ENCODE results near the gene HOXA7. TPM values are rescaled to one million over a fixed set of nuclear protein-coding genes. Genes with fewer than 3 reads are reported as not detected.

Gene HOXA7
- total RNA-seq, 2 experiments from 2014 or later = not detected

DNA sequence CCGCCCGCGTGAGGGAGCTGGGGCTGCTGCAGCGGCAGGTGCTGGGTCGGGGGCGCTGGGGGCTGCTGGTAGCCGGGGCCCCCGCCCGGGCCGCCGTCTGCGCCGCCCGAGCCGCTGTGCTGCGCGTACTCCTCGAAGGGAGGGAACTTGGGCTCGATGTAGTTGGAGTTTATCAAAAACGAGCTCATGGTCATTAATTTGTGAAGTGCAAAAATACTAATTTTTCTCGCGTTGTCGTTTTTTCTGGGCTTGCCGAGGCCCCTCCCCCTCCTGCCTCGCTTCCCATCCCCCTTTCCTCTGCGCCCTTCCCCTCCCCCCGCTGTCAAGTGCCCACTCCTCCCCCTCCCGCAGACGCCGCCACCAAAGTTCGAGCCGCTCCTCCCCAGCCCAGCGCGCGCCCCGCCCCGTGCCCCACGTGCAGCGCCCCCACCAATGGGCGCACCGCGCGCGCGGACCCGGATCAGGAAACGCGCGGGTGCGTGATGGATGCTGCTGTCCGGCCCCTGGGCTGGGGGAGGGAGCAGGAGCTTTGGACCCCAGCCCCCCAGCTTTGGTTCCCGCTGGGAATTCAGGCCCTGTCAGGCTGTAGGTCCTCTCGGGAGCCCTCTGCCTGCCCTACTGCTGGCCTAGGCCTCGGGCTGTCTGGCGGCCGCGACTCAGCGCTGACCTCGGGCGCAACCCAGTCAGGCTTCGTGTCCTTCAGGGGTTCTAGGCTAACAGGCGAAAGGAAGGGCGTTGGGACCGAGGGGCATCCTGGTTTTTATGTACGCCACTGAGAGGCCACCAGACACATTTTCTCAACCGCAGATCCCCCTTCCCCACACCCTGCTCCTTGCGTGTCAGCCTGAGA lies 25.7 kb downstream of the HOXA7 start, which contains the start of gene HOXA4:
TSS of gene HOXA4 (minus strand) at position 218 of the 850 bp plus-strand sequence. CDS start at position 194, 24 bp downstream.
- Mint-ChIP-seq H3K27me3 (peaks cover 72% of the 10 kb centered on the region), H3K36me3 (ENCODE audit: low read depth) (no peaks in the 10 kb centered on the region), H3K27ac (no peak within 1 kb of the TSS), H3K4me1 (peaks cover 20% of the 10 kb centered on the region), H3K4me3 (peak within 1 kb of the TSS; percentile 43), H3K9me3 (peaks cover 2% of the 10 kb centered on the region)
- DNase-seq = peak; percentile 63
- POLR2A ChIA-PET = no interaction called here
- CTCF ChIA-PET = interaction anchor here (0.8 to 1.5 kb wide), 2 partner anchors 11 to 15 kb away, joined by 3 to 5 read pairs; no protein-coding TSS in a partner anchor

DNA sequence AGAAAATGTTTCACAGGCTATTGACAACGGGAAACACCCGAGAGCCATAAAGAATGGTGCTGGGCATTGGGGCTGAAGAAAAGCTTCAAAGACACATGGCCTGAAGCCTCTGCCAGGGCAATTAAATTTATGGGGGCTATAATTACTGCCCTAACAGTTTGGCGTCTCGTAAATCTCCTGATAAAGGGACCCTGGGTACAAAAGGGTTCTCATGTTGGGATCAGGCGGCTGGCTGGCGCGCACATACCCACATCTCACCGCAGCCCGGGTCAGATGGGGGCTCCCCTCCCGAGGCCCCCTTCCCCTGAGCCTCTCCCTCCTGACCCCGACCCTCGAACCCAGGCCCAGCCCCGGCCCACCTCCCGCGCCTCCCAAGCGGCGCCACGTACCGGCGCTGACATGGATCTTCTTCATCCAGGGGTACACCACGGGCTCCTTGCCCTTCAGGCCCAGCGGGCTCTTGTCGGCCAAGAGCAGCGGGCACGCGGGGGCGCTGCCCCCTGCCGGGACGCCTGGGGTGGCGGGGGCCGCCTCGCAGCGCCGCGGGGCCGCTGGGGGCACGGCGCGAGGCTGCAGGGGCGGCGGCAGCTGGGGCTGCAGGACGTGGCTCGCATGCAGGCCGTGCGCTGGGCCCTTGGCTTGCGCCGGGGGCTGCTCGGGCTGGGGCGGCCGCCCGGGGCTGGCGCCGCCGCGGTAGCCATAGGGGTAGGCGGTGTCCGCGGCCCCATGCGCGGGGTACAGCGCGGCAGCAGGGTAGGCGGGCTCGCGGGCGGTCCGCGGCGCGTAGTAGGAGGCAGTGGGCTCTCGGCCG lies 26.5 kb downstream of the HOXA7 start:
- Mint-ChIP-seq H3K36me3 (ENCODE audit: low read depth) (no peaks in the 10 kb centered on the region), H3K4me3 (peak overlapping the region; percentile 6), H3K27ac (no peak overlapping the region), H3K27me3 (peaks cover 66% of the 10 kb centered on the region), H3K9me3 (peaks cover 2% of the 10 kb centered on the region), H3K4me1 (peaks cover 12% of the 10 kb centered on the region)
- DNase-seq = no peak
- ChIA-PET CTCF (no interaction called here), POLR2A (no interaction called here)

DNA sequence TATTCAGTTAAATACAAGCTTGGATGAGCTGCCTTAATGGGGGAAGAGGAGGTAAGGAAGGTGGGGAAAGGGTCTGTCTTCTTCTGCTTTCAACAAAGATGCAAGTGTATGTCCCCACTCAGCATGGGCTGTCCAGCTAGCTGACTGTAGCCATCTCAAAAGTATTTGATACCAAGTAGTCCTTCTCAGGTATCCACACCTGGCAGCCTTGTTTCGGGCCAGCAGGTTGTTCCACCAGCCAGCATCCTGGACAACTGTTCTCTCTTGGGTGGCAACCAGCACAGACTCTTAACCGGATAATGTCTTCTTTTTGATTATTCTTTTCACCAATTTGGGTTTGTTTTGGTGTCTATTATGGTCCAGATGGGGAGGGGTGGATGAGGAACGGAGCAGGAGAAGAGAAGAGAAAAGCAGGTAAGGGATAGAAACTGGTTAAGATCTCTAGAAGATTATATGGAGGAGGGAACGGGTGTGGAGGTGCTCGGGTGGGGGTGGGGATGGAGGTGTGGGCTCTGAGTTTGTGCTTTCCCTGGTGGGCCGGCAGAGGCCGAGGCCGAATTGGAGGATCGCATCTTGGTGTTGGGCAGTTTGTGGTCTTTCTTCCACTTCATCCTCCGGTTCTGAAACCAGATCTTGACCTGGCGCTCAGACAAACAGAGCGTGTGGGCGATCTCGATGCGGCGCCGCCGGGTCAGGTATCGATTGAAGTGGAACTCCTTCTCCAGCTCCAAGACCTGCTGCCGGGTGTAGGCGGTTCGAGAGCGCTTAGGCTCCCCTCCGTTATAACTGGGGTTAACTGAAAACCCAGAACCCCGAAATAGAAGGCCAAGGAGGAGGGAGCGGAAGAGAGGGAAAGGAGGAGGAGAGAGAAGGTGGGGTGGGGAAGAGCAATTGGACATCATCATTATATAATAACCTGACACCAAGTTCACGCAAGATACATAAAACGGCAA lies 27.4 kb downstream of the HOXA7 start:
- H3K4me1 Mint-ChIP-seq = peaks cover 3% of the 10 kb centered on the region
- ChIA-PET POLR2A (no interaction called here), CTCF (no interaction called here)
- H3K27me3 Mint-ChIP-seq = peaks cover 57% of the 10 kb centered on the region
- DNase-seq = no peak
- no peaks in the 10 kb centered on the region for H3K36me3 Mint-ChIP-seq (ENCODE audit: low read depth)
- peaks cover 2% of the 10 kb centered on the region for H3K9me3 Mint-ChIP-seq
- no peak overlapping the region for H3K27ac Mint-ChIP-seq
- peak overlapping the region; percentile 6 for H3K4me3 Mint-ChIP-seq

DNA sequence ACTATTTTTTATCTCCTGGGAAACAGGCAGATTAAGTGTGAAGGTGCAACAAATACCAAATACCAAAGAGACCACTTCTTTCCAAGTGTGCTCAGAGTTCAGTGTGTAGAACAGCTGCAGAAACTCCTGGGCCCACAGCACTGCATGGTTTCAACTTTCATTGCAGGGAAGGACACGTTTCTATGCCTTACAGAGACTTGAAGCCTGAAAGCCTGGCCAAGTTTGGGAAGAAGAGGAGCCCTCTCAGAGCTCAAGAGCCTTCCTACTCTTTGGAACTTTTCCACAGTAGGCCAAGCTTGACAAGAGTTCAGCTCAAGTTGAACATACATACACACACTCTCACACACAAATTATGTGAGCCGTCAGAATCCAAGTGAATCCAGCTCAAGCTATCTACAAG lies 28.4 kb downstream of the HOXA7 start:
- ChIA-PET CTCF (interaction anchor here (0.6 kb wide), 1 partner anchor 170 kb away, joined by 3 read pairs; no protein-coding TSS in a partner anchor), POLR2A (no interaction called here)
- peaks cover 2% of the 10 kb centered on the region for H3K9me3 Mint-ChIP-seq
- H3K4me3 Mint-ChIP-seq = no peak overlapping the region
- H3K4me1 Mint-ChIP-seq = no peaks in the 10 kb centered on the region
- no peak overlapping the region for H3K27ac Mint-ChIP-seq
- DNase-seq = no peak
- H3K27me3 Mint-ChIP-seq = peaks cover 47% of the 10 kb centered on the region
- no peaks in the 10 kb centered on the region for H3K36me3 Mint-ChIP-seq (ENCODE audit: low read depth)

DNA sequence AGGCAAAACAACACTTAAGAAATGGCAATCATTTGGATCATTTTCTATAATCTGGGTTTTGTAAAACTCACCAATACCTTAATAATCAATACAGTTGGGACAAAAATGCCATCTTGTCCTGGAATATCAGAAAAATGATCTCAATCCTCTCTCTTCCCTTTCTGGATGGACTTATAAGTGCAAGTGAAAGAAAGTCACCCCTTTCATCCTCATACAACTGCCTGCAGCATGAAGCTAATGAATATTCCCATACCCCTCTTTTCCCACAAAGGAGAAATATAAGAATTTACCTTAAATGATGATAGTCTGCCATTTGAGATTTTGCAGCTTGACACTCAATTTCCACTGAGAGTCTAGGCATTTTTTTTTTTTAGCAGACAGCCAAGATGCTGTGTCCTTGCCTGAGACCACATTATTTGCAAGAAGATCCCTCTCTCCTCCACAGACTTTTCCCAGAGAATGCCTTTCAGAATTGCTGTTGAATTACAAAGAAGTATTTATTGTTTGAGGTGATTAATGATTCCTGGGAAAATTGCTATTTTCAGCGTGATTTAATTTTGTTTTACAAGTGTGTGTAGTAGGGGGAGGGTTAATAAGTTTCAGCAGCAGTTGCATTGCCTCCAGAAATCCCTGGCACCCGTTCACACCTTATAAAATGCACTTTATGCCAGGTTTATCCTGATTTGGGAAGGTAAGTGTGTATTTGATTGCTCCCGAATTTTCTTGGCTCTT lies 29.7 kb downstream of the HOXA7 start:
- POLR2A ChIA-PET = no interaction called here
- CTCF ChIA-PET = interaction anchor here (0.6 kb wide), 2 partner anchors 24 to 403 kb away, joined by 3 read pairs; no protein-coding TSS in a partner anchor
- H3K9me3 Mint-ChIP-seq = peaks cover 2% of the 10 kb centered on the region

DNA sequence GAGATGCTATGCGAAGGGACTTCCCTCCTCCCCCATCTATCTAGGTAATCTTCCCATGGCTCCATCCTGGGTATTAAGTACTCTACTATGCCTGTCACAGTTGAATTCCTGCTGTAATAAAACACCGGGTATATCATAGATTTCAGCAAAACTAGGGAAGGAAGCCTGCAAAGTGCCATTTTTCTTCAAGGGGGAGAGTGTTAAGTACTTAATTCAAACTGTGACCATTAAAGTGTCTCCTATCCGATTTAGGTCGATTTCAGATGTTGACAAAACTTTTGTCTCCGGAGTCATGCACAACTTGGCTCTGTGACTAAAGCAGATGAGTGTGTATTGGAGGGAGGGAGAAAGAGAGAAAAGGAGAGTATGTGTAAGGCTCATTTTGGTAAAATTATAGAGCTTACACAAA lies 30.5 kb downstream of the HOXA7 start:
- Mint-ChIP-seq H3K4me1 (no peaks in the 10 kb centered on the region), H3K4me3 (no peak overlapping the region), H3K27me3 (peaks cover 37% of the 10 kb centered on the region), H3K36me3 (ENCODE audit: low read depth) (no peaks in the 10 kb centered on the region), H3K27ac (no peak overlapping the region), H3K9me3 (no peaks in the 10 kb centered on the region)
- no peak for DNase-seq
- POLR2A ChIA-PET = no interaction called here
- CTCF ChIA-PET = interaction anchor here (0.6 kb wide), 1 partner anchor 402 kb away, joined by 3 read pairs; no protein-coding TSS in a partner anchor

More for the DNA sequence above, 29.7 kb downstream of the HOXA7 start:
- peaks cover 41% of the 10 kb centered on the region for H3K27me3 Mint-ChIP-seq
- H3K4me3 Mint-ChIP-seq = no peak overlapping the region
- DNase-seq = no peak
- no peak overlapping the region for H3K27ac Mint-ChIP-seq
- H3K36me3 Mint-ChIP-seq (ENCODE audit: low read depth) = no peaks in the 10 kb centered on the region
- H3K4me1 Mint-ChIP-seq = no peaks in the 10 kb centered on the region

DNA sequence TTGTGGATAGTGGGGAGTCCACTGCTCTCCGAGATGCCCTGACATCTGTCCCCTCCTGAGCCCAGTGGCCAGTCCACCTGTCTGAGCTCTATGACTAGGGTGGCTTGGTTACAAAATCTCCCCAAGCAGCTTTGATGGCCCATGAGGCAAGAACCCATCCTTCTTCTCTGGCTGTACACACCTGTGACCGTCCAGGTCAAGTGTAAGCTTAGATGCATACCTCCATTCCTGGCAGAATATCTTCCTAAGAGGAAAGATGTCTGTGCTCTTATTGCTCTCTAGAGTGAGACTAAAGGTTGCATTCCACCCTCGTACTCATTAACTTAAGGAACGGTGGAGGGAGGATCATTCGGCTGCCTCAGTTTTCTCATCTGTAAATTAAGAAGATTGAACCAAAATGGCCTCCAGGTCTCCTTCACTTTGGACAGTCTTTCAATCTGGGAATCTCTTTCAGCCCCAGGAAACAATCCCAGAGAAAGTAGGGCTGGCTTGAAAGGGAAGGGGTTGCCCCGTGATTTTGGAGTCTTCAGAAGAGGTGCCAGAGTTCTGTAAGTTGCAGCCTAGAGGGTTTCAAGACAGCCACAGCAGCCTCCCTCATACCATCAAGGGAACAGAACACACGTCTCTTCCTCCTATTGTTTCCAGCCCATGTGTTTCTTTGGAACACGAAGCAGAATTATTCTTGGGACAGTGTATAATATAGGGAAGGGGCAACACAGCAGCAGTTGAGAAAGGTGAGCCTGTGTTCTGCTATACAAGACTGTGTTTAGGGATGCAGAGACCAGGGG lies 31.4 kb downstream of the HOXA7 start:
- CTCF ChIA-PET = interaction anchor here (0.6 to 0.7 kb wide), 2 partner anchors 10 to 835 kb away, joined by 3 read pairs; no protein-coding TSS in a partner anchor

DNA sequence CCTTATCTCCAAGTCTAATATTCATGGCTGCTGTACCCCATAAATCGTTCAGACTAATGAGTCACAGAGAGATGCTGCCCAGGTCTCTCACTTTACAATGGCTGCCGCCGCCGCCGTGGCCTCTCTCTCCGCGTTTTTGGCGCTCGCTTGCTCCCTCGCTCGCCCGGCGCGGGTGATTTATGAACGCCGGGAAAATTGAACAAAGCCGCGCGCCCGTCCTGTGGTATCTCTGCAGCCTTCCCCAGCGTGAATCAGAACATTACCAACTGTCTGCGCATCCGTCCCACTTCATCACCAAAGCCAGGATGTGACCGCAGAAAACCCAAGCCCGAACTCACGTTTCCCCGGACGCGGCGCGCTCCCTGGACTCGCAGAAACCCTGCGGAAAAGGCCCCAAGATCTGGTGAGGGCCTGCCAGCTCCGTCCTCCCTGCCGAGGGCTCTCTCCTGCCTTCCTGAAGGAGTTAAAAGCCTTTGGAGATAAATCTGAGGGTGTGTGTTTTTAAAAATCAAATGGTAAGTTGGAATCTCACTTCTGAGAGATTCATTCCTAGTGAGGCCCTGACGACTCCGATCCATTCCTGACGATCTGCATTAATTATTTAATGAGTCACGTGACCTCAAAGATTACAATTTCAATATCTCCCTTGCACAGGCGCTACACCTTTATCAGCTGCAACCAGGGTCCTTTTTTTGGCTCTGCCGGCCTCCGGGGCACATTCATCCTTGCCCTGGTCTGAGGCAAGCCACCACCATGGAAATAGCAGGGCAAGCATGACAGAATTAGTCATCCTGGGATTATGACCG lies 32.2 kb downstream of the HOXA7 start:
- no peaks in the 10 kb centered on the region for H3K9me3 Mint-ChIP-seq
- H3K27ac Mint-ChIP-seq = no peak overlapping the region
- no peak overlapping the region for H3K4me3 Mint-ChIP-seq
- H3K36me3 Mint-ChIP-seq (ENCODE audit: low read depth) = no peaks in the 10 kb centered on the region
- ChIA-PET POLR2A (no interaction called here), CTCF (interaction anchor here (0.6 to 0.7 kb wide), 2 partner anchors 9 to 834 kb away, joined by 3 read pairs; no protein-coding TSS in a partner anchor)
- no peaks in the 10 kb centered on the region for H3K4me1 Mint-ChIP-seq
- no peak for DNase-seq
- peaks cover 34% of the 10 kb centered on the region for H3K27me3 Mint-ChIP-seq

More for the DNA sequence above, 31.4 kb downstream of the HOXA7 start:
- no peaks in the 10 kb centered on the region for H3K9me3 Mint-ChIP-seq
- no peak for DNase-seq
- no peak overlapping the region for H3K4me3 Mint-ChIP-seq
- H3K36me3 Mint-ChIP-seq (ENCODE audit: low read depth) = no peaks in the 10 kb centered on the region
- H3K27ac Mint-ChIP-seq = no peak overlapping the region
- POLR2A ChIA-PET = no interaction called here
- peaks cover 37% of the 10 kb centered on the region for H3K27me3 Mint-ChIP-seq
- no peaks in the 10 kb centered on the region for H3K4me1 Mint-ChIP-seq

DNA sequence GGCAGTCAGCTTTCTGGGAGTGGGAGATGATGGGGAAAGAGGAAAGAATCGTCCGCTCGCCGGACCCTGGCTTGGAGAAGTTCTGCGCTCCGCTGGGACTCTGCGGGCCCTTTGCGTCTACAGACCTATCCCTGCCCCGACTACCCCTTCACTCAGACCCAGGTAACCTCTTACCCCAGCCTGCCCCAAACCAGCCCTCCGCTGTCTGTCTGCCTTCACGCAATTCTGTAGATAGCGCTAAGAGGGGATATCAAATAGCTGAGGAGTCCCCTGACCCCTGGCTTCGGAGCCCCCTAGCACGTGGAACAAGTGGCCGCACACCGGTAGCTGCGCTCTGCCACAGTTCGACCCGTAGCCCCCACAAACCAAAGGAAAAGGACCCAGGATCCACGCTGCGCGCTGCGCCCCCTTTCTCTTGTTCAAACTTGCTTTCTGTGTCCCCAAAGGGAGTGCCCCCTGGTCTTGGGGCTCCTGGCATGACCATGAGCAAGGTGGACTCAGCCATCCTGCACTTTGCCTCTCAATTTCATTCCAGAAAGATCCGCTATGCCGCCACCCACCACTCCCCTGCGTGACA lies 32.9 kb downstream of the HOXA7 start:
- H3K4me3 Mint-ChIP-seq = no peak overlapping the region
- H3K27ac Mint-ChIP-seq = no peak overlapping the region
- ChIA-PET CTCF (no interaction called here), POLR2A (no interaction called here)
- H3K4me1 Mint-ChIP-seq = no peaks in the 10 kb centered on the region
- DNase-seq = no peak
- H3K27me3 Mint-ChIP-seq = peaks cover 28% of the 10 kb centered on the region
- H3K36me3 Mint-ChIP-seq (ENCODE audit: low read depth) = no peaks in the 10 kb centered on the region
- no peaks in the 10 kb centered on the region for H3K9me3 Mint-ChIP-seq

DNA sequence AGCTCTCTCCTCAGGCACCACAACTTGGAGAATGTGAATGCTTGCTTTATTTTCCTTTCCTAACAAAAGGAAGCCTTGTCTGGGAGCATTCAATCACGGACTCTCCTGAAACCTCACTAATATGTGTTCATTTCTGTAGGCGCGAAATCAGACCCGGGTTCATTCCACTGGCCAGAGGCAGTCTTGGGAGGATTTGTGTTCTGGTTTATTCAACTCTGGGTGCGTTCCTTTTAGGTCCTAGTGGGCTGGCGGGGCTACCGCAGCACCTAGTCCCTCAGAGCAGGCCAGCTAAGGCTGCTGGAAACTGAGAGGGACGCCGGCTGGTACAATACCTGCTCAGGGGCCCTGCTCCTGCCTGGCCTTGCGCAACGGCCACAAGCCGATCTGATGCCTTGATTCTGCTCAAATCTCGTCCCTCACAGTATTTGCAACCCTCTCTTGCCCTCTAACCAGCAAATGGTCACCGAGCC lies 33.4 kb downstream of the HOXA7 start:
- Mint-ChIP-seq H3K27me3 (peaks cover 24% of the 10 kb centered on the region), H3K36me3 (ENCODE audit: low read depth) (no peaks in the 10 kb centered on the region), H3K9me3 (no peaks in the 10 kb centered on the region), H3K4me3 (no peak overlapping the region), H3K4me1 (no peaks in the 10 kb centered on the region), H3K27ac (no peak overlapping the region)
- ChIA-PET CTCF (no interaction called here), POLR2A (no interaction called here)
- no peak for DNase-seq

Measured in activated CD4-positive, alpha-beta T cell treated with anti-CD3 and anti-CD28 coated beads, Interleukin-2, amount 10 ng/mL, durations not matched to agents 7 days and 5 days (primary cell).